ENCODE data around the gene TRIM44.

The TRIM44 gene

DNA sequence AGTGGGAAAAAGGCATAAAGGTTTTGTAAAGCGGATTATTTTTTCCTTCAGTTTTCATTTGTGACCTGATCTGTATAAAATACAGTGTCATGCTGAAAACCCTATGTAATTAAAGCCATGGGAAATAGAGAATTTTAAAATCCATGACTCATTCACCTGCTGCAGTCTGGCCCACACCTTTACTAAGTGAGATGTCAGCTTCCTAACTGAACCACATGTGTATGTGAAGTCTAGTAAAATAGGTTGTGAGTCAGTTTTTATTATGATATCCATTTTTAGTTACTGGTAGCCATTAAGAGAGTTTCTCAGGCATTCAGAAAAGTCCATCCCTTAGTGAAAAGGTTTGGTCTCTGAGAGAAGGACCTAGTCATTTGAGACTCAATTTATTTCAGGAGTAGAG lies 60.9 kb downstream of the TRIM44 start:
- H4K20me1 ChIP-seq (ENCODE audit: low read depth, low read length): no peaks in the 10 kb centered on the region

GRCh38 chr11:35723913-35724312 lies 61.3 kb downstream of the TRIM44 start:
- Histone ChIP-seq H3K4me2 (ENCODE audit: low read depth, low read length, poor library complexity, severe bottlenecking) (no peak overlapping the region), H3K27ac (ENCODE audit: low read depth, low read length) (no peak overlapping the region), H3K4me3 (ENCODE audit: insufficient read depth, low read length, poor library complexity, severe bottlenecking) (no peak overlapping the region), H3K36me3 (ENCODE audit: low read length) (no peaks in the 10 kb centered on the region), H2AFZ (ENCODE audit: low read depth, low read length, severe bottlenecking) (no peak overlapping the region), H3K79me2 (ENCODE audit: insufficient read depth, low read length) (no peaks in the 10 kb centered on the region), H4K20me1 (ENCODE audit: low read depth, low read length) (no peaks in the 10 kb centered on the region), H3K27me3 (ENCODE audit: low read length) (no peaks in the 10 kb centered on the region), H3K9me2 (replicated peaks; ENCODE audit: insufficient read depth, low read length) (no peaks in the 10 kb centered on the region), H3K9ac (ENCODE audit: low read length) (no peak overlapping the region), H3K9me3 (ENCODE audit: insufficient read depth, low read length) (no peaks in the 10 kb centered on the region), H3F3A (ENCODE audit: insufficient read depth) (no peaks in the 10 kb centered on the region)
- TF ChIP-seq EZH2phosphoT487 (conservative IDR thresholded peaks at IDR 0.05; ENCODE audit: low read length): no peak
- TF ChIP-seq, protein P1, sequence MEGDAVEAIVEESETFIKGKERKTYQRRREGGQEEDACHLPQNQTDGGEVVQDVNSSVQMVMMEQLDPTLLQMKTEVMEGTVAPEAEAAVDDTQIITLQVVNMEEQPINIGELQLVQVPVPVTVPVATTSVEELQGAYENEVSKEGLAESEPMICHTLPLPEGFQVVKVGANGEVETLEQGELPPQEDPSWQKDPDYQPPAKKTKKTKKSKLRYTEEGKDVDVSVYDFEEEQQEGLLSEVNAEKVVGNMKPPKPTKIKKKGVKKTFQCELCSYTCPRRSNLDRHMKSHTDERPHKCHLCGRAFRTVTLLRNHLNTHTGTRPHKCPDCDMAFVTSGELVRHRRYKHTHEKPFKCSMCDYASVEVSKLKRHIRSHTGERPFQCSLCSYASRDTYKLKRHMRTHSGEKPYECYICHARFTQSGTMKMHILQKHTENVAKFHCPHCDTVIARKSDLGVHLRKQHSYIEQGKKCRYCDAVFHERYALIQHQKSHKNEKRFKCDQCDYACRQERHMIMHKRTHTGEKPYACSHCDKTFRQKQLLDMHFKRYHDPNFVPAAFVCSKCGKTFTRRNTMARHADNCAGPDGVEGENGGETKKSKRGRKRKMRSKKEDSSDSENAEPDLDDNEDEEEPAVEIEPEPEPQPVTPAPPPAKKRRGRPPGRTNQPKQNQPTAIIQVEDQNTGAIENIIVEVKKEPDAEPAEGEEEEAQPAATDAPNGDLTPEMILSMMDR (IDR thresholded peaks at IDR 0.05; ENCODE audit: insufficient read depth, low read length, poor library complexity, severe bottlenecking): no peak

More for the DNA sequence above, 60.9 kb downstream of the TRIM44 start:
- Histone ChIP-seq H3K36me3 (ENCODE audit: low read length) (no peaks in the 10 kb centered on the region), H3K4me3 (ENCODE audit: insufficient read depth, low read length, poor library complexity, severe bottlenecking) (no peak overlapping the region), H3K79me2 (ENCODE audit: insufficient read depth, low read length) (no peaks in the 10 kb centered on the region), H3F3A (ENCODE audit: insufficient read depth) (no peaks in the 10 kb centered on the region), H3K9ac (ENCODE audit: low read length) (no peak overlapping the region), H3K27ac (ENCODE audit: low read depth, low read length) (no peak overlapping the region), H3K9me2 (replicated peaks; ENCODE audit: insufficient read depth, low read length) (no peaks in the 10 kb centered on the region), H2AFZ (ENCODE audit: low read depth, low read length, severe bottlenecking) (no peak overlapping the region), H3K9me3 (ENCODE audit: insufficient read depth, low read length) (no peaks in the 10 kb centered on the region), H3K27me3 (ENCODE audit: low read length) (no peaks in the 10 kb centered on the region), H3K4me2 (ENCODE audit: low read depth, low read length, poor library complexity, severe bottlenecking) (no peak overlapping the region)
- TF ChIP-seq, protein P1 (IDR thresholded peaks at IDR 0.05; ENCODE audit: insufficient read depth, low read length, poor library complexity, severe bottlenecking): no peak

GRCh38 chr11:35725885-35726284 lies 63.3 kb downstream of the TRIM44 start:
- TF ChIP-seq, protein P1 (IDR thresholded peaks at IDR 0.05; ENCODE audit: insufficient read depth, low read length, poor library complexity, severe bottlenecking): no peak
- no peak for TF ChIP-seq EZH2phosphoT487 (conservative IDR thresholded peaks at IDR 0.05; ENCODE audit: low read length)
- Histone ChIP-seq H3K9me2 (replicated peaks; ENCODE audit: insufficient read depth, low read length) (no peaks in the 10 kb centered on the region), H3K9ac (ENCODE audit: low read length) (no peak overlapping the region), H3K27me3 (ENCODE audit: low read length) (no peaks in the 10 kb centered on the region), H3K79me2 (ENCODE audit: insufficient read depth, low read length) (no peaks in the 10 kb centered on the region), H3F3A (ENCODE audit: insufficient read depth) (no peaks in the 10 kb centered on the region), H3K27ac (ENCODE audit: low read depth, low read length) (no peak overlapping the region), H3K4me3 (ENCODE audit: insufficient read depth, low read length, poor library complexity, severe bottlenecking) (no peak overlapping the region), H3K9me3 (ENCODE audit: insufficient read depth, low read length) (no peaks in the 10 kb centered on the region), H3K36me3 (ENCODE audit: low read length) (no peaks in the 10 kb centered on the region), H3K4me2 (ENCODE audit: low read depth, low read length, poor library complexity, severe bottlenecking) (no peak overlapping the region), H2AFZ (ENCODE audit: low read depth, low read length, severe bottlenecking) (no peak overlapping the region), H4K20me1 (ENCODE audit: low read depth, low read length) (no peaks in the 10 kb centered on the region)

- H3K36me3 ChIP-seq (ENCODE audit: low read length): no peaks in the 10 kb centered on the region
- H3K9ac ChIP-seq (ENCODE audit: low read length): no peak overlapping the region
- no peak overlapping the region for H2AFZ ChIP-seq (ENCODE audit: low read depth, low read length, severe bottlenecking)
- TF ChIP-seq EZH2phosphoT487 (conservative IDR thresholded peaks at IDR 0.05; ENCODE audit: low read length): no peak
- TF ChIP-seq, protein P1 (IDR thresholded peaks at IDR 0.05; ENCODE audit: insufficient read depth, low read length, poor library complexity, severe bottlenecking): no peak
- H3K4me3 ChIP-seq (ENCODE audit: insufficient read depth, low read length, poor library complexity, severe bottlenecking): no peak overlapping the region
- H3K27ac ChIP-seq (ENCODE audit: low read depth, low read length): no peak overlapping the region
- no peaks in the 10 kb centered on the region for H3F3A ChIP-seq (ENCODE audit: insufficient read depth)
- H3K9me2 ChIP-seq (replicated peaks; ENCODE audit: insufficient read depth, low read length): no peaks in the 10 kb centered on the region
- no peaks in the 10 kb centered on the region for H3K79me2 ChIP-seq (ENCODE audit: insufficient read depth, low read length)
- no peaks in the 10 kb centered on the region for H3K9me3 ChIP-seq (ENCODE audit: insufficient read depth, low read length)
- no peaks in the 10 kb centered on the region for H4K20me1 ChIP-seq (ENCODE audit: low read depth, low read length)
- H3K4me2 ChIP-seq (ENCODE audit: low read depth, low read length, poor library complexity, severe bottlenecking): no peak overlapping the region
- no peaks in the 10 kb centered on the region for H3K27me3 ChIP-seq (ENCODE audit: low read length)
Observed at GRCh38 chr11:35727140-35727539, 64.6 kb downstream of the TRIM44 start.

Data from SU-DHL-6 (cell line).